Caco-2 (cell line): ENCODE data around the gene TTC9. TPM values are rescaled to one million over a fixed set of nuclear protein-coding genes. Genes with fewer than 3 reads are reported as not detected.

ENCODE experiments used
- BruUV-seq: library from RNA; stranded (reverse); fragments of 400-500 nt; replicated peaks from 2 replicates; lab custom pipeline; 2021; lab: Mats Ljungman, UMichigan
- CTCF ChIA-PET: fragments of 300-600 bp; sonication (Branson Sonifier 250); formaldehyde crosslinking; loops from one replicate; lab custom pipeline; 2022; ENCODE audit warnings: antibody characterized with exemption; lab: Charles Lee
- POLR2A ChIA-PET: fragments of 300-600 bp; sonication (Branson Sonifier 250); formaldehyde crosslinking; loops from one replicate; lab custom pipeline; 2022; ENCODE audit warnings: antibody characterized with exemption; lab: Charles Lee
- DNase-seq, 2 experiments: peaks; one replicate each; pipeline versions ENCODE4 v3.0.0 to v3.0.0-alpha.2; 2020 to 2022
- H3K27me3 ChIP-seq: replicated peaks from 2 replicates; pipeline ENCODE4 v1.6.0; 2011; ENCODE audit warnings: low read length; ENCODE audit not compliant: control insufficient read depth, insufficient read depth
- H3K36me3 ChIP-seq: 2 replicates; pipeline ENCODE4 v1.5.1; 2011; ENCODE audit warnings: low read length; ENCODE audit not compliant: control insufficient read depth, insufficient read depth
- H3K4me1 ChIP-seq: fragments of 250-450 bp; sonication (Bioruptor Pico); 2 replicates; pipeline ENCODE4 v1.5.1; 2020; ENCODE audit warnings: mild to moderate bottlenecking
- H3K4me3 ChIP-seq: 2 replicates; pipeline ENCODE4 v1.5.1; 2011; ENCODE audit warnings: low read depth, mild to moderate bottlenecking, control low read depth, low read length
- H3K9me3 ChIP-seq: fragments of 250-450 bp; sonication (Bioruptor Pico); 2 replicates; pipeline ENCODE4 v1.5.1; 2020; ENCODE audit warnings: mild to moderate bottlenecking, moderate library complexity
- H3K27ac Mint-ChIP-seq: one replicate; pipeline ENCODE4 v1.8.0; 2022; ENCODE audit warnings: mixed read lengths; ENCODE audit not compliant: unreplicated experiment
- H3K27me3 Mint-ChIP-seq: one replicate; pipeline ENCODE4 v1.8.0; 2022; ENCODE audit warnings: mixed read lengths; ENCODE audit not compliant: insufficient read depth, unreplicated experiment
- H3K36me3 Mint-ChIP-seq: one replicate; pipeline ENCODE4 v1.8.0; 2022; ENCODE audit warnings: mild to moderate bottlenecking, mixed read lengths; ENCODE audit not compliant: insufficient read depth, unreplicated experiment
- H3K4me1 Mint-ChIP-seq: one replicate; pipeline ENCODE4 v1.8.0; 2022; ENCODE audit warnings: low read depth, mixed read lengths; ENCODE audit not compliant: unreplicated experiment
- H3K4me3 Mint-ChIP-seq: one replicate; pipeline ENCODE4 v1.8.0; 2022; ENCODE audit warnings: mild to moderate bottlenecking, moderate library complexity, mixed read lengths; ENCODE audit not compliant: unreplicated experiment
- H3K9me3 Mint-ChIP-seq: one replicate; pipeline ENCODE4 v1.8.0; 2022; ENCODE audit warnings: mixed read lengths; ENCODE audit not compliant: unreplicated experiment
- CTCF ChIP-seq, 2 experiments: fragments of 200-600 bp in 1 of 2; IDR thresholded peaks; 1 replicate in 1 of 2; 2 replicates in 1 of 2; pipeline versions ENCODE4 v1.5.1 to v1.8.0; 2011 to 2022; ENCODE audit warnings: antibody characterized with exemption in 1 of 2, control low read depth in 1 of 2, inconsistent platforms in 1 of 2, low read depth in 1 of 2, low read length in 1 of 2, mild to moderate bottlenecking in 1 of 2, moderate library complexity in 1 of 2; ENCODE audit not compliant: insufficient read depth in 1 of 2, severe bottlenecking in 1 of 2, unreplicated experiment in 1 of 2
- intact Hi-C: fragments of 100-400 bp; cut with micrococcal nuclease; formaldehyde crosslinking; loops from one replicate; pipeline ENCODE4 v1.10.0; 2022; ENCODE audit not compliant: unreplicated experiment
- total RNA-seq: library from RNA; stranded (reverse); gene quantifications from 2 replicates; pipeline ENCODE4 v1.2.3, GENCODE V29; 2022

TTC9 gene
- total RNA-seq, 1 experiment from 2014 or later = 4.6 TPM

- Mint-ChIP-seq H3K4me1 (peaks cover 18% of the 10 kb centered on the region), H3K4me3 (no peak overlapping the region), H3K27me3 (no peaks in the 10 kb centered on the region), H3K9me3 (no peaks in the 10 kb centered on the region), H3K36me3 (peaks cover 5% of the 10 kb centered on the region), H3K27ac (no peak overlapping the region)
- no peaks in the 10 kb centered on the region for H3K9me3 ChIP-seq
- no TSS peak for BruUV-seq
- no peaks in the 10 kb centered on the region for H3K27me3 ChIP-seq
- CTCF ChIA-PET = no interaction called here
- no peak for TF ChIP-seq CTCF (IDR thresholded peaks at IDR 0.05; ENCODE audit: insufficient read depth in 1 of 2, low read depth in 1 of 2, low read length in 1 of 2, severe bottlenecking in 1 of 2, unreplicated experiment in 1 of 2)
- H3K4me1 ChIP-seq = peaks cover 28% of the 10 kb centered on the region
- H3K4me3 ChIP-seq = no peak overlapping the region
- intact Hi-C loops = loop anchor here (10.0 kb wide), 1 partner anchor 243 kb away; no protein-coding TSS in a partner anchor
- POLR2A ChIA-PET = no interaction called here
- DNase-seq = no peak
- no peaks in the 10 kb centered on the region for H3K36me3 ChIP-seq
These were observed 69.7 kb downstream of the TTC9 start for GRCh38 chr14:70711451-70711850.

GRCh38 chr14:70713096-70713495, 71.4 kb downstream of the TTC9 start:
- BruUV-seq = no TSS peak
- TF ChIP-seq CTCF (IDR thresholded peaks at IDR 0.05; ENCODE audit: insufficient read depth in 1 of 2, low read depth in 1 of 2, low read length in 1 of 2, severe bottlenecking in 1 of 2, unreplicated experiment in 1 of 2) = no peak
- no peak overlapping the region for H3K4me3 Mint-ChIP-seq
- H3K27me3 ChIP-seq = no peaks in the 10 kb centered on the region
- H3K27ac Mint-ChIP-seq = no peak overlapping the region
- H3K4me3 ChIP-seq = no peak overlapping the region
- H3K36me3 ChIP-seq = no peaks in the 10 kb centered on the region
- no peak for DNase-seq
- no peaks in the 10 kb centered on the region for H3K27me3 Mint-ChIP-seq
- H3K4me1 Mint-ChIP-seq = peaks cover 34% of the 10 kb centered on the region
- H3K9me3 Mint-ChIP-seq = no peaks in the 10 kb centered on the region
- peaks cover 38% of the 10 kb centered on the region for H3K4me1 ChIP-seq
- H3K36me3 Mint-ChIP-seq = peaks cover 10% of the 10 kb centered on the region
- H3K9me3 ChIP-seq = no peaks in the 10 kb centered on the region
- ChIA-PET POLR2A (interaction anchor here (0.5 to 0.6 kb wide), 2 partner anchors 56 to 372 kb away, joined by 3 to 4 read pairs; no protein-coding TSS in a partner anchor), CTCF (interaction anchor here (0.7 to 1.2 kb wide), 3 partner anchors 40 to 89 kb away, joined by 4 to 6 read pairs (median 4); no protein-coding TSS in a partner anchor)
- intact Hi-C loops = loop anchor here (10.0 kb wide), 1 partner anchor 242 kb away; no protein-coding TSS in a partner anchor

GRCh38 chr14:70713511-70713916, 71.8 kb downstream of the TTC9 start:
- H3K4me3 Mint-ChIP-seq = no peak overlapping the region
- no peaks in the 10 kb centered on the region for H3K27me3 Mint-ChIP-seq
- no peaks in the 10 kb centered on the region for H3K9me3 Mint-ChIP-seq
- Histone ChIP-seq H3K4me1 (peaks cover 43% of the 10 kb centered on the region), H3K27me3 (no peaks in the 10 kb centered on the region), H3K9me3 (no peaks in the 10 kb centered on the region), H3K4me3 (no peak overlapping the region), H3K36me3 (no peaks in the 10 kb centered on the region)
- no peak for DNase-seq
- BruUV-seq = no TSS peak
- no peak for TF ChIP-seq CTCF (IDR thresholded peaks at IDR 0.05; ENCODE audit: insufficient read depth in 1 of 2, low read depth in 1 of 2, low read length in 1 of 2, severe bottlenecking in 1 of 2, unreplicated experiment in 1 of 2)
- intact Hi-C loops = loop anchor here (10.0 kb wide), 1 partner anchor 241 kb away; no protein-coding TSS in a partner anchor
- H3K36me3 Mint-ChIP-seq = peaks cover 10% of the 10 kb centered on the region
- H3K27ac Mint-ChIP-seq = no peak overlapping the region
- H3K4me1 Mint-ChIP-seq = peaks cover 38% of the 10 kb centered on the region
- ChIA-PET POLR2A (interaction anchor here (0.5 to 0.6 kb wide), 2 partner anchors 56 to 372 kb away, joined by 3 to 4 read pairs; no protein-coding TSS in a partner anchor), CTCF (interaction anchor here (0.7 to 1.2 kb wide), 4 partner anchors 40 to 95 kb away, joined by 3 to 6 read pairs (median 4); no protein-coding TSS in a partner anchor)
